ENCODE results near the gene IGSF21.

The IGSF21 gene

GRCh38 chr1:18204575-18204974, 97.0 kb downstream of the IGSF21 start:
- no peaks in the 10 kb centered on the region for H3K36me3 ChIP-seq (ENCODE audit: insufficient read depth, low read length)
- no peak overlapping the region for H3K9ac ChIP-seq (ENCODE audit: low read length)
- H4K20me1 ChIP-seq (ENCODE audit: insufficient read depth, low read length) = no peaks in the 10 kb centered on the region
- no peaks in the 10 kb centered on the region for H3F3A ChIP-seq (ENCODE audit: insufficient read depth, low read length)
- H3K79me2 ChIP-seq (ENCODE audit: insufficient read depth, low read length) = no peaks in the 10 kb centered on the region
- no peak overlapping the region for H3K4me2 ChIP-seq (ENCODE audit: low read length)
- H3K9me2 ChIP-seq (ENCODE audit: low read depth, low read length) = no peaks in the 10 kb centered on the region
- H3K27ac ChIP-seq (ENCODE audit: low read depth, low read length, poor library complexity, severe bottlenecking) = no peak overlapping the region
- no peaks in the 10 kb centered on the region for H3K4me1 ChIP-seq (ENCODE audit: insufficient read depth, low read length, severe bottlenecking)
- H2AFZ ChIP-seq (ENCODE audit: low read length) = no peak overlapping the region
- no peak for TF ChIP-seq CTCF (IDR thresholded peaks at IDR 0.05; ENCODE audit: low read length)
- no peak for TF ChIP-seq EZH2 (IDR thresholded peaks at IDR 0.05; ENCODE audit: borderline replicate concordance, low read length)
- no peaks in the 10 kb centered on the region for H3K9me3 ChIP-seq (ENCODE audit: low read length)
- no peak overlapping the region for H3K4me3 ChIP-seq (ENCODE audit: low read depth, low read length, poor library complexity, severe bottlenecking)
- H3K27me3 ChIP-seq (ENCODE audit: insufficient read depth, low read length) = no peaks in the 10 kb centered on the region

GRCh38 chr1:18205319-18205718, 97.7 kb downstream of the IGSF21 start:
- Histone ChIP-seq H3K4me3 (ENCODE audit: low read depth, low read length, poor library complexity, severe bottlenecking) (no peak overlapping the region), H3K4me1 (ENCODE audit: insufficient read depth, low read length, severe bottlenecking) (no peaks in the 10 kb centered on the region), H3K27ac (ENCODE audit: low read depth, low read length, poor library complexity, severe bottlenecking) (no peak overlapping the region), H3K79me2 (ENCODE audit: insufficient read depth, low read length) (no peaks in the 10 kb centered on the region), H3K9me2 (ENCODE audit: low read depth, low read length) (no peaks in the 10 kb centered on the region), H3K4me2 (ENCODE audit: low read length) (no peak overlapping the region), H3K36me3 (ENCODE audit: insufficient read depth, low read length) (no peaks in the 10 kb centered on the region), H3F3A (ENCODE audit: insufficient read depth, low read length) (no peaks in the 10 kb centered on the region), H3K9ac (ENCODE audit: low read length) (no peak overlapping the region), H4K20me1 (ENCODE audit: insufficient read depth, low read length) (no peaks in the 10 kb centered on the region), H3K27me3 (ENCODE audit: insufficient read depth, low read length) (no peaks in the 10 kb centered on the region), H2AFZ (ENCODE audit: low read length) (no peak overlapping the region), H3K9me3 (ENCODE audit: low read length) (no peaks in the 10 kb centered on the region)
- TF ChIP-seq CTCF (IDR thresholded peaks at IDR 0.05; ENCODE audit: low read length) (no peak), EZH2 (IDR thresholded peaks at IDR 0.05; ENCODE audit: borderline replicate concordance, low read length) (no peak)

GRCh38 chr1:18211764-18212163, 104.2 kb downstream of the IGSF21 start:
- Histone ChIP-seq H3K79me2 (ENCODE audit: insufficient read depth, low read length) (no peaks in the 10 kb centered on the region), H3K9me2 (ENCODE audit: low read depth, low read length) (no peaks in the 10 kb centered on the region), H3K4me1 (ENCODE audit: insufficient read depth, low read length, severe bottlenecking) (no peaks in the 10 kb centered on the region), H4K20me1 (ENCODE audit: insufficient read depth, low read length) (no peaks in the 10 kb centered on the region), H3K27ac (ENCODE audit: low read depth, low read length, poor library complexity, severe bottlenecking) (no peak overlapping the region), H3F3A (ENCODE audit: insufficient read depth, low read length) (no peaks in the 10 kb centered on the region), H2AFZ (ENCODE audit: low read length) (no peak overlapping the region), H3K9ac (ENCODE audit: low read length) (no peak overlapping the region), H3K27me3 (ENCODE audit: insufficient read depth, low read length) (no peaks in the 10 kb centered on the region), H3K36me3 (ENCODE audit: insufficient read depth, low read length) (no peaks in the 10 kb centered on the region), H3K4me3 (ENCODE audit: low read depth, low read length, poor library complexity, severe bottlenecking) (no peak overlapping the region), H3K9me3 (ENCODE audit: low read length) (no peaks in the 10 kb centered on the region), H3K4me2 (ENCODE audit: low read length) (no peak overlapping the region)
- TF ChIP-seq EZH2 (IDR thresholded peaks at IDR 0.05; ENCODE audit: borderline replicate concordance, low read length) (no peak), CTCF (IDR thresholded peaks at IDR 0.05; ENCODE audit: low read length) (no peak)

All from OCI-LY1 (cell line).